Jurkat, Clone E6-1 (cell line): Measurements from ENCODE around the gene CNN1.

Source experiments
- DNase-seq: peaks from one replicate; pipeline ENCODE4 v3.0.0-alpha.2; 2011; ENCODE audit warnings: low read depth, low spot score
- H3K4me3 ChIP-seq: 2 replicates; pipeline ENCODE4 v1.5.1; 2011; ENCODE audit warnings: mild to moderate bottlenecking, low read length, control low read depth, moderate library complexity

CNN1 gene

DNA sequence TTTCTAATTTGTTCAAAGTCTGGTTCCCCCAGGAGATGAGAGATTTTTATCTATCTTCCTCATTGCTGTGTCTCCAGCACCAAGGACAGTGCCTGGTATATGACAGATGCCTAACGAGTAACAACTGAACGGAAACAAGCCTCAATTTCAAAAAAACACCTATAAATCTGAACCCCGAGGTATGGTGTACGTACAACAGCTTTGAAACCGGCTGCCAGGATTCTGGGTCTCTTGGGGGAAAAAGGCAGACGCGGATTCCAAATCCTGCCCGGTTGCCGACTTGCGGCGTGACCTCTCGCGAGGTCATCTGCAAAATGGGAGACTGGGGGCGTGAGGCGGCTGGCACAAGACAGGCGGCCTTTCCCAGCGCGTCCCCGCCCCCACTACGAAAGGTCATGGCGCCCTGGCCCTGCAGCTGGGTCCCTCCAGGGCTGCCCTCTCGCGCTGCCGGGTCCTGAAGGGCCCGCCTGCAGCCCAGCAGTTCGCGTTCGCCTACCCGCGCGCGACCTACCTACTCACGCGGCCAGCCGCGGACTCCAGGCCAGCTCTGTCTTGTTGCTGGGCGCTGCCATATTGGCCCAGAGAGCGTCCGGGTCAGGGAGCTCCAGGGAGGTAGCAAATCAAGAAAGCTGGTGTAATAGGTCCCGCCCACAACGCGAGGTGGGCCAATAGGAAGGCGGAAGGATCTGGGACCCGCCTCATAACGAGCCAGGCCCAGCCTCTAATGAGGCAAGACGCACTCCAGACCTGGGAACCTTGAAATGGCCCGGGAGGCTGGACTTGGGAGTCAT is 9.9 kb upstream of the CNN1 start, which contains the start of gene ECSIT:
ECSIT (minus strand) TSS at position 584 of the 791 bp plus-strand sequence. CDS start 9,964 bp downstream, outside the sequence.
- peak within 1 kb of the TSS; percentile 89 for H3K4me3 ChIP-seq
- DNase-seq: peak; percentile 95

DNA sequence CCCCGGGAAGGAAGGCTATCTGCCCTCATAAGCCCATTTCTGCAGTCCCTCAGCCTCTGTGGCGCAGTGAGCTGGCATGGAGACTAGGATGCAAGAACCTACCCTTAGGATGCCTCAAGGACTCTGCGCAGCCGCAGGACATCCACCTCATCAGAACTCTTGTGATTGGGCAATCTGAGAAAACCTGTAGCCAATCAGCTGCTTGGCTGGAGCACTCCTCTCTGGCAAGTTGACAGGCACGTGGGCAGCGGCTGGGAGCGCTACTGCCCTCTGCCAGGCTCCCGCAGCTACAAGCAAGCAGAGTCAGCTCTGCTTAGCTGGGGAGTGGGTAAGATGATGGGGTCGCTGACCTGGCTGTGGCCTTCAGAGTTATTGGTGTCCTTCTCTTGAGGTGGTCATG is 8.2 kb upstream of the CNN1 start:
- peak; percentile 40 for DNase-seq
- H3K4me3 ChIP-seq: no peak overlapping the region

DNA sequence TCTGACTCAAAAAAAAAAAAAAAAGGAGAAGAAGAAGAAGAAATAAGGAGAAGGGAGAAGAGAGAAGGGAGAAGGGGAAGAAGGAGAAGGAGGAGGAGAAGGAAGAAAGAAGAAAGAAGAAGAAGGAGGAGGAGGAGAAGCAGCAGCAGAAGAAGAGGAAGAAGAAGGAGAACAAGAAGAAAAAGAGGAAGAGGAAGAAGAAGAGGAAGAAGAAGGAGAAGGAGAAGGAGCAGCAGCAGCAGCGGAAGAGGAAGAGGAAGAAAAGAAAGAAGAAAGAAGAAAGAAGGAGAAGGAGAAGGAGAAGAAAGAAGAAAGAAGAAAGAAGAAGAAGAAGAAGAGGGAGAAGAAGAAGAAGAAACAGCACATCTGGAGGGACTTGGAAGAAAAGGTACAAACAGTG is 4.1 kb upstream of the CNN1 start:
- no peak overlapping the region for H3K4me3 ChIP-seq
- DNase-seq: no peak

DNA sequence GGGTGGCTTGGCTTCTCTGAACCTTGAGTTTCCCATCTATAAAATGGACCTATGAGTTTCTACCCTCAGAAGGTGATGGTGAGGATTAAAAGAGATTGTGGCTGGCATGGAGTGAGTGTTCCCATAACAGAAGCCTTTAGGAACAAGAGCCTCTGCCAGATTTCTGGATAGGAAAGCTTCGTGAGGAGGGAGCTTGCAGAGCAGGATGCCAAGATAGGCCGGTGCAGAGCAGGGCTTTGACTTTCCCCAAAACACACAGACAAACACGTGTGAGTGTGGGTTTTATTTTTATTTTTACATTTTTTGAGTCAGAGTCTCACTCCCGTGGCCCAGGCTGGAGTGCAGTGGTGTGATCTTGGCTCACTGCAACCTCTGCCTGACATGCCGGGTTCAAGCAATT is 3.7 kb upstream of the CNN1 start:
- H3K4me3 ChIP-seq: no peak overlapping the region
- no peak for DNase-seq

DNA sequence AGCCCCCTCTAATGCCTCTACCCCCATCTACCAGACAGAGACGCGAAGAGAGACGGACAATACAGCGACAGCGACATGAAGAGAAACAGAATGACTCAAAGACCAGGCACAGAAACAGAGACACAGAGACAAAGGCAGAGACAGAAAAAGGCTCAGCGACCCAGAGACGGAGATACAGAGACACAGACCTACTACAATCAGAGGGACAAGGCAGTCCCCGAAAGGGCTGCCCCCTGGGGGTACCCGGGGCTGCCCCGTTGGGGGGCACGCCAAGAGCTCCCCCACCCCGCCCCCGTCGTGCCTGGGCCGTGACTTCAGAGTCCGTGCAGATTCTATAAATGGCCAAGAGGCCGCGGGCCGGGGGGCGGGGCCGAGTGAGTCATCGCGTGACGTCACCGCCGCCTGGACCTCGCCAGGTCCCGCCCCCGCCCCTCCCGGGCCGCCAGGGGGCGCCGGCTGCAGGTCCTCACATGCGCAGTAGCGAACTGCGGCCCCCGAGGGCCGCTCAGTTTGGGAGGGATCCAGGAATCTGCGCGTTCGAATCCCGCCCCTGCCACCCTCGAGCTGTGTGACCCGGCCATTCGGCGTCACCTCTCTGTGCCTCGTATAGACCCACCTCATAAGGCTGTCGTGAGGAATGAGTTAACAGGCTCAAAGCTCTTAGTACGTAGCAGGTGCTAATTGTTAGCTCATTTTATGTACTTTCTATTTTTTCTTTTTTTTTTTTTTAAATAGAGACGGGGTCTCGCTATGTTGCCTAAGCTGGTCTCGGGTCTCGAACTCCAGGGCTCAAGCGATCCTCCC is 2.7 kb upstream of the CNN1 start:
- peak; percentile 72 for DNase-seq
- H3K4me3 ChIP-seq: peak overlapping the region; percentile 44

DNA sequence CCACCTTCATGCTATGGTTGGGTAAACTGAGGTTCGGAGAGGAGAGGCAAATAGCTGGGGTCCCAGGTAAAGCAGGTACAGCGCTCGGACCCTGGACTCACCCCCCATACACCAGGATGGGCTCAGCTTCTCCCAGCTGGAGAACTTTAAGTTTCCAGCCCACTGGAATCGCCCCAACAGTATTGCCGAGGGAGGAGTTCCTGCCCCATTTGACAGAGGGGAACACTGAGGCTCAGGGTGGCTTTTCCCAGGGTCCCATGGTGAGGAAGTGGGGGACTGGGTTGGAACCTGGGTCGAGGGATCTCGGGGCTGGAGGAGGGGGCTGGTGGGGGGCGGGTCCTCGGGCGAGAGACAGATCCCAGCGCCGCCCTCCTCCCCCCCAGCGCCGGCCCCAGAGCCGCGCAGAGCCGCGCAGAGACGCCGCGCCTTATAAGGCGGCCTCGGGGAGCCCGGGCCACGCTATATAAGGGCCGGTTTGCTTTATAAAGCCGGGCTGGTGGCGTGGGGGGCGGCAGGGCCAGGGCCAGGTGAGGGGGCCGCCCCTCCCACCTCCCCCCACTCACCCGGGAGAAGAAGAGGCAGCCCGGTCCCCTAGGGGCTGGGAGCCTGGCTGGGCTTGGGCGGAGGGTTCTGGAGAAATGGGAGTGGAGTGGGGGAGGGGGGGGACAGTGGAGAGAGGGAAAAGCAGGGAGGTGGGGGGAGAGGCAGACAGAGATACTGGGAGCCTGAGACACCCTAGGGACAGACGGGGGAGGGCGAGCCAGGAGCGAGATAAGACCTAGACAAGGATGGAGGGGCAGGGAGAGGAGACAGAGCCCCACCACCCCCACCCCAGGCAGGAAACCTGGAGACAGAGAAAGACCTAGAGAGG is 1.1 kb downstream of the CNN1 start:
- no peak overlapping the region for H3K4me3 ChIP-seq
- DNase-seq: no peak

DNA sequence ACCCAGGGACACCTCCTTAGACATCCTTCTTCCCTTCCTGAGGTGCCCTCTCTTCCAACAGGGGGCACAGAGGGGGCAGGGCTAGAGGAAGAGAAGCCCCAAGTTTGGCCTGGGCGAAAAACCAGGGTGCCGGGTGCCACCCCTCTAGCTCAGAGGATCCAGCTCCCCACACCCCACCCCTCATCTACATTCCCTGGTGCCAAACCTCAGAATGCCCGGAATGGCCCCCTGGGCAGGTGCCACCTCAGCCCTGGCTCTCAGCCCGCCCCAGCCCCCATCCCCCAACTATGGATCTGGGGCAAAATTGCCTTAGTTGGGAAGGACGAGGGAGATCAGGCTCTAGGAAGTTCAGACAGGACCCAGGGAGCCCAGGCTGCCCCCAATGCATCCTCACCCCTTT is 2.0 kb downstream of the CNN1 start:
- no peak for DNase-seq
- no peak overlapping the region for H3K4me3 ChIP-seq

DNA sequence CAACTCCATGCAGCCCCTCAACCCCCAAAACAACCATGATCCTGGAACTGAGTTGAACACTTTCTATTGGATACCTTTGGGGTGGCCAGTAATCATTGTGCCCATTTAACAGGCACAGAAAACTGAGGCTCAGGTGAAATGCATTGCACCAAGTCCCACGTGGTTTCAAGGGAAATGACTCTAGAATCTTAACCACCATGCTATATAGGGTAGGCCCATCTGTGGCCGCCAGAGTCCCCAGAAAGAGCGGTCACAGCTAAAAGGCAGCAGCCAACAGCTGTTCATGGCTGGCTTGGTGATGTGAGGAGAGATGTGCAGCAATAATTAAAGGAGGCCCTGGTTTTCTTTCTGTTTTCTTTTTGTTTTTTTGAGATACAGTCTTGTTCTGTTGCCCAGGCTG is 2.6 kb downstream of the CNN1 start:
- no peak for DNase-seq
- H3K4me3 ChIP-seq: no peak overlapping the region

DNA sequence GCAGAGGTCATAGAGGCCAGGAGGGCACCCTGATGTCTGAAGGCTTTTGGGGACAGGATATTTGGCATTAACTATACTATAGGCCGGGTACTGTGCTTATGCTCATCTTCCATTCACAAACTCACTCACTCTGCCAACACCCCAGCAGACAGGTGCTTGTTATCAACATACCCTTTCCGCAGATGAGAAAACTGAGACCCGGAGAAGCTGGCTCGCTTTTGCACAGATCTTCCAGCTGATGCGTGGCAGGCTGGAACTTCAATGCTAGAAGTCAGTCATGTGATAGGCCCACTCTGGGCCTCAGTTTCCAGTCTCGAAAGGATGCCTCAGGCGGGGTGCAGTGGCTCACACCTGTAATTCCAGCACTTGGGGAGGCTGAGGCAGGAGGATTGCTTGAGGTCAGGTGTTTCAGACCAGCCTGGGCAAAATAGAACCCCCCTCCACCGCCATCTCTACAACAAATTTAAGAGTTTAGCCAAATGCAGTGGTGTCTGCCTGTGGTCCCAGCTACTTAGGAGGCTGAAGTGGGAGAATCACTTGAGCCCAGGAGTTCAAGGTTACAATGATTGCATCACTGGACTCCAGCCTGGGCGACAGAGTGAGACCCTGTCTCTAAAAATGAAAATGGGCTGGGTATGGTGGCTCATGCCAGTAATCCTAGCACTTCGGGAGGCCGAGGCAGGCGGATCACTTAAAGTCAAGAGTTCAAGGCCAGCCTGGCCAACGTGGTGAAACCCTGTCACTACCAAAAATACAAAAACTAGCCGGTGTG is 9.5 kb downstream of the CNN1 start:
- no peak for DNase-seq
- H3K4me3 ChIP-seq: no peak overlapping the region

DNA sequence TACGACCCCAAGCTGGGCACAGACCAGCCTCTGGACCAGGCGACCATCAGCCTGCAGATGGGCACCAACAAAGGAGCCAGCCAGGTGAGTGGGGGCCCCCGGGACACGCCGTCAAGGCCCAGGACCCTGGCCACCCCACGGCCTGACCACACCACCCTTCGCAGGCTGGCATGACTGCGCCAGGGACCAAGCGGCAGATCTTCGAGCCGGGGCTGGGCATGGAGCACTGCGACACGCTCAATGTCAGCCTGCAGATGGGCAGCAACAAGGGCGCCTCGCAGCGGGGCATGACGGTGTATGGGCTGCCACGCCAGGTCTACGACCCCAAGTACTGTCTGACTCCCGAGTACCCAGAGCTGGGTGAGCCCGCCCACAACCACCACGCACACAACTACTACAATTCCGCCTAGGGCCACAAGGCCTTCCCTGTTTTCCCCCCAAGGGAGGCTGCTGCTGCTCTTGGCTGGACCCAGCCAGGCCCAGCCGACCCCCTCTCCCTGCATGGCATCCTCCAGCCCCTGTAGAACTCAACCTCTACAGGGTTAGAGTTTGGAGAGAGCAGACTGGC is 10.8 kb downstream of the CNN1 start:
- no peak for DNase-seq
- no peak overlapping the region for H3K4me3 ChIP-seq

DNA sequence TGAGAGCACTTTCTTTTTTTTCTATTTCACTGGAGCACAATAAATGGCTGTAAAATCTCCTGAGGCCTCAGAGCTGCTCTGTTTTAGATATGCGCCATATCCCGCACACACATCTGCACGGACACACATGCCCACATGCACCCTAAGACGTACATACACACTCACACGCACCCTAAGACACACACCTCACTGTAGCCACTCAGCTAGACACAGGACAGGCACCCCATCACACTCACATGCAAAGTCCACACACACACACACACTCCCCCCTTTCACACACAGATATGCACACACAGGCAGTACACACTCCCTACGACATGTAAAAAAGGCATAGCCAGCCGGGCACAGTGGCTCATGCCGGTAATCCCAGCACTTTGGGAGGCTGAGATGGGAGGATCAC is 11.6 kb downstream of the CNN1 start:
- no peak overlapping the region for H3K4me3 ChIP-seq
- DNase-seq: no peak

DNA sequence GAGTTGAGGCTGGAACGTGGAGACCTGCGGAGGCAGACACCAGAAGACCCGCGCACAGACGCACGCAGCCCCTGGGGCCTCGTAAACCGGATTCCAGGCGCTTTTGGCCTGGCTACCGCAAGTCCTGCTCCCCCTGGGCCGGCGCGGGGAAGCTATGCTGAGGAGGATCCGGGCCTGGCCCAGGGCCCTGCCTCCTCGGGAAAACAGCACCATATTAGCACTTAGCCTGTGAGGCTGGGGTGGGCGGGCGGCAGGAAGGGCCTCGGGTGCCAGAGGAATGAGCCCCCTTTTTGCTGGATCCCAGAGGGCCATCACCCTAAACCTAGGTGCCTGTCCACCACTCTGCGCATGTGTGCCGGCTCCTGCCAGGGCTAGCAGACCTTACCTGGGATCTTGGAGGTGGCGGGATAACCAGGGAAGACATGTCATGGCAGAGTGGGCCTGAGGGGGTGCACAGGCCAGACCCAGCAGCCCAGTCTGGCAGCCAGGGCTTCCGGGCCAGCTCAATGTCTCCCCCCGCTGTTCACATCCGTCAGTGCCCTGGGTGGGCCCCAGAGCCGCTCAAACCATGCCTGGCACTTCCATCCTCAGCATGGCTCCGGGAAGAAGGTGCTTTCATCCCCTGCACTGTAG is 13.1 kb downstream of the CNN1 start:
- H3K4me3 ChIP-seq: no peak overlapping the region
- no peak for DNase-seq

DNA sequence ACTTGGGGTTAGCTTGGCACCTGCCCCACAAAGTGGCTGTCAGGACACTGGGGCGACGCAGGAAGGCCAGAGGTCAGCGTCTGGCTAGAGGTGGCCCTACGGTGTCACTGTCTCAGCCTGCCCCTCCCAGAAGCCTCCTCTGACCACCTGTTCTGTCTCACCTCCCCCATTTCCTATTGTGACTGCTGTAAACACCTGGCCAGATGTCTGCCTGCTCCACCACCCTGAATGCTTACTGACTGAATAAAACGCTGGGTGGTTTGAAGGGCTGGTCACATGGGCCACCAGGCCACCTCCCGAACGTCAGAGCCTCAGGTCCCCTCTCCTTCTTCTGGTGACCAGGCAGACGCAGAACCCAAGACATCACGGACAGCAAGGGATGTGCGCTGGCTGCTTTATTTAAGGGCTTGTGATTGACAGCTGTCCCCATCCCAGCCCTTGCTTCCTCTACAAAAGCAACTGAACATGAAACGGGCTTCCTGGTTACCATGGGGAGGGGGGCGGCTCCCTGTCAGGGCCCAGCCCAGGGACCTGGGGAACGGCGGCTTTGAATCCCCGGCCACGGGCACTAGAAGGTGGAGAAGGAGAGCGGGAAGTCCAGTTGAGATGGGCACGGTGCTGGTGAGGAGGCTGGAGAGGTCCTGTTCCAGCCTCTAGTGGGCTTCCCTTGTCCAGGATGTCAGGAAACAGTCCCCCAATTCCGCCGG is 14.2 kb downstream of the CNN1 start:
- no peak overlapping the region for H3K4me3 ChIP-seq
- DNase-seq: no peak

DNA sequence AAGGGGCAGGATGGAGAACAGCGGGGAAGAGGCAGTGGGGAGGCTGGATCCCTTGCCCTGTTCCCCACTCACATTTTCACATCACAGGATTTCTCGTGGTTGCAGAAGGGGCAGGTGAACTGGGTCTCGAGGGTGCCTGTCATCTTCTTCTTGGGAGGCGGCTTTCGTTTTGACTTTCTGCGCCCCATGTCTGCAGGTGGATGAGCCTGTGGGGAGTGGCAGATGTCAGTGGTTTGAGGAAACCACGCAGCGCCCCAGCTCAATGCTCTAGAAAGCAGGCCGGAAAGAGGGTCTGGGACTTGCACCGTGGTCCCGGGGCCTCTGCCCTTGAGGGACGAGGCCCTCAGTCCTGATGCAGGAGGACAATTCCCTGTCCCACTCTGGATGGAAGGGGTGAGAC is 15.5 kb downstream of the CNN1 start:
- no peak overlapping the region for H3K4me3 ChIP-seq
- DNase-seq: no peak

DNA sequence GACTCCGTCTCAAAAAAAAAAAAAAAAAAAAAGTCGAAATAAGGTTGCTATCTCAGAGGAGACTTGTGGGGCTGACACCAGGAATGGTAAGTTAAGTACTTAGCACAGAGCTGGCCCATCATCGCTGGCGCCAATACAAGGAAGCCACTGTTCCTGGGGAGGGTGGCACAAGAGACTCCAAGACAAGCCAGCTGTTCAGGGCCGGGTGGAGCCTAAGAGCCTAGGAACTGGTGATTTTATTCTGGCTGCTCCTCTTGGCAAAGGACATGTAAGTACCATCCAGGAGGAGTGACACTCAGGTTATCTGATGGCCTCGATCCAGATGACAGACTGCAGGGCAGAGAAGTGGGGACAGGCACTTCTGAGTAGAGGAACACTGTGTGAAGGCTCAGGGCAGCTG is 16.6 kb downstream of the CNN1 start:
- no peak overlapping the region for H3K4me3 ChIP-seq
- no peak for DNase-seq

DNA sequence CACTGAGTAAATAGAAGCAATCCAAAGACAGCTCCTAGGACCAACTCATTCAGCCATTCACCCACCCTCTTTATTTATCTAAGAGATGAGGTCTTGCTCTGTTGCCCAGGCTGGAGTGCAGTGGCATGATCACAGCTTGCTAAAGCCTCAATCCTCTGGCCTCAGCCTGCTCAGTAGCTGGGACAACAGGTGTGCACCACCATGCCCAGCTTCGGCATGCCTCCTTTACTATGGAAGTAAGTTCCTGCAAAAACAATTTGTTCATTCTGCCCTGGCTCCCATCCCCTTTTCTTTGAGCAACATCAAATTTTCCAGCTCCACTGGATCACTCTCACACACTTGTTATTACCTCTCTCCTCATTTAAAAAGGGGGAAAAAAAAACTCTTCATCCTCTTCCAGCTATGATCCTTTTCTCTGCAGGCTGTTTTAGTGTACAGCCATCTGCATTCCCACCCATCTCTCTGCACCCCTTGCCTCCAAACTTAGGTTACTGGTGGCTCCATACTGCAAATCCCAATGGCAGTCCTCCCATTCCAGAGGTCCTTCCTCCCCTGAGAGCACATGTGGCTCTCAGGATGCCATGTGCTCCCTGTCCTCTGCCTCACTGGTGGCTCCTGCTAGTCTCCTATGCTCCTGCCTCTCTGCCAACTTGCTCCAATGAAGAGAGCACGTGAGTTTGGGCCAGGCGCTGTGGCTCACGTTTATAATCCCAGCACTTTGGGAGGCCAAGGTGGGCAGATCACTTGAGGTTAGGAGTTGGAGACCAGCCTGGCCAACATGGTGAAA is 18.2 kb downstream of the CNN1 start:
- DNase-seq: no peak
- H3K4me3 ChIP-seq: no peak overlapping the region
